SK-N-SH (cell line): Measurements from ENCODE around the gene PCNX2. TPM values are rescaled to one million over a fixed set of nuclear protein-coding genes. Genes with fewer than 3 reads are reported as not detected.

Experiments
- CTCF ChIA-PET: fragments of 300-600, 350-600 bp; formaldehyde crosslinking; extraction: SDS; loops from one replicate; lab custom pipeline; 2021; lab: Yijun Ruan, JAX
- POLR2A ChIA-PET: fragments of 350-600 bp; sonication (Branson Sonifier 250); formaldehyde crosslinking; extraction: SDS; loops from one replicate; lab custom pipeline; 2020; ENCODE audit warnings: antibody characterized with exemption, inconsistent platforms; lab: Yijun Ruan, JAX
- DNase-seq: peaks from one replicate; pipeline ENCODE4 v3.0.0; 2012
- H2AFZ ChIP-seq: fragments of 200-600 bp; sonication (generic); 2 replicates; pipeline ENCODE4 v1.8.1; 2016; ENCODE audit warnings: antibody characterized with exemption, mild to moderate bottlenecking, low read depth
- H3F3A ChIP-seq: fragments of 200-600 bp; sonication (generic); replicated peaks from 2 replicates; pipeline ENCODE3; 2016; ENCODE audit warnings: antibody characterized with exemption, mild to moderate bottlenecking; ENCODE audit not compliant: insufficient read depth
- H3K27ac ChIP-seq, 2 experiments: fragments of 200-500 bp in 1 of 2; fragments of 200-600 bp in 1 of 2; sonication (Bioruptor generic) in 1 of 2; sonication (generic), shearing (Covaris generic) in 1 of 2; 2 replicates each; pipeline versions ENCODE4 v1.5.1 to v1.6.1; 2014 to 2016; ENCODE audit warnings: low read depth in 2 of 2, inconsistent platforms in 1 of 2, low read length in 1 of 2, mild to moderate bottlenecking in 1 of 2, mixed read lengths in 1 of 2
- H3K27me3 ChIP-seq: fragments of 200-600 bp; sonication (generic), shearing (Covaris generic); 2 replicates; pipeline ENCODE4 v1.6.1; 2016; ENCODE audit warnings: mixed run types; ENCODE audit not compliant: insufficient read depth
- H3K36me3 ChIP-seq, 2 experiments: fragments of 200-500 bp in 1 of 2; fragments of 200-600 bp in 1 of 2; sonication (Bioruptor generic) in 1 of 2; sonication (generic) in 1 of 2; replicated peaks in 1 of 2; 2 replicates each; pipeline versions ENCODE3 to v1.5.1; 2014 to 2016; ENCODE audit warnings: low read length in 1 of 2, mild to moderate bottlenecking in 1 of 2; ENCODE audit not compliant: insufficient read depth in 2 of 2, control insufficient read depth in 1 of 2
- H3K4me1 ChIP-seq, 2 experiments: fragments of 200-500 bp in 1 of 2; fragments of 200-600 bp in 1 of 2; sonication (Bioruptor generic) in 1 of 2; sonication (generic), shearing (Covaris generic) in 1 of 2; 2 replicates each; pipeline versions ENCODE4 v1.5.1 to v1.6.1; 2014 to 2016; ENCODE audit warnings: low read depth in 1 of 2, low read length in 1 of 2, mixed run types in 1 of 2; ENCODE audit not compliant: insufficient read depth in 2 of 2, control insufficient read depth in 1 of 2
- H3K4me2 ChIP-seq: fragments of 200-600 bp; sonication (generic), shearing (Covaris generic); 2 replicates; pipeline ENCODE4 v1.6.1; 2017; ENCODE audit warnings: mixed run types
- H3K4me3 ChIP-seq, 2 experiments: fragments of 200-500 bp in 1 of 2; fragments of 200-600 bp in 1 of 2; sonication (Bioruptor generic) in 1 of 2; sonication (generic), shearing (Covaris generic) in 1 of 2; 2 replicates each; pipeline versions ENCODE4 v1.5.1 to v1.8.1; 2014 to 2016; ENCODE audit warnings: low read depth in 2 of 2, inconsistent platforms in 1 of 2, low read length in 1 of 2, mild to moderate bottlenecking in 1 of 2, mixed read lengths in 1 of 2, moderate library complexity in 1 of 2
- H3K79me2 ChIP-seq: fragments of 200-600 bp; sonication (generic); 2 replicates; pipeline ENCODE4 v1.8.1; 2017; ENCODE audit warnings: mild to moderate bottlenecking; ENCODE audit not compliant: insufficient read depth
- H3K9ac ChIP-seq: fragments of 200-600 bp; sonication (generic); 2 replicates; pipeline ENCODE4 v1.6.1; 2017; ENCODE audit warnings: mixed run types
- H3K9me2 ChIP-seq: fragments of 200-600 bp; sonication (generic); 2 replicates; pipeline ENCODE4 v1.6.1; 2017; ENCODE audit warnings: mixed run types
- H3K9me3 ChIP-seq: fragments of 200-600 bp; sonication (generic); 2 replicates; pipeline ENCODE4 v1.6.1; 2017; ENCODE audit warnings: mixed run types, mild to moderate bottlenecking, moderate library complexity
- H4K20me1 ChIP-seq: fragments of 200-600 bp; sonication (generic); 2 replicates; pipeline ENCODE4 v1.6.1; 2017; ENCODE audit warnings: mild to moderate bottlenecking, mixed run types; ENCODE audit not compliant: insufficient read depth
- CHD2 ChIP-seq: fragments of 150-350 bp; IDR thresholded peaks from 2 replicates; pipeline ENCODE4 v1.6.1; 2018; ENCODE audit warnings: low read length; ENCODE audit not compliant: partially characterized antibody
- ELF1 ChIP-seq: IDR thresholded peaks from 2 replicates; pipeline ENCODE4 v1.4.0; 2012
- EP300 ChIP-seq, 2 experiments: IDR thresholded peaks; 2 replicates each; pipeline versions ENCODE4 v1.4.0 to v1.6.1; 2012; ENCODE audit warnings: borderline replicate concordance in 1 of 2, low read depth in 1 of 2, low read length in 1 of 2
- FOSL2 ChIP-seq: IDR thresholded peaks from 2 replicates; pipeline ENCODE4 v1.4.0; 2012; ENCODE audit warnings: low read depth, mild to moderate bottlenecking, moderate library complexity, borderline replicate concordance
- FOXM1 ChIP-seq: IDR thresholded peaks from 2 replicates; pipeline ENCODE4 v1.4.0; 2012; ENCODE audit warnings: low read depth, mild to moderate bottlenecking
- GABPA ChIP-seq: IDR thresholded peaks from 2 replicates; pipeline ENCODE4 v1.4.0; 2012; ENCODE audit warnings: low read depth, mild to moderate bottlenecking
- MXI1 ChIP-seq: IDR thresholded peaks from 2 replicates; pipeline ENCODE4 v1.6.1; 2012; ENCODE audit warnings: mild to moderate bottlenecking, low read depth, low read length, improper control_type of control experiment
- NFIC ChIP-seq: IDR thresholded peaks from 2 replicates; pipeline ENCODE4 v1.4.0; 2012; ENCODE audit warnings: borderline replicate concordance
- NRF1 ChIP-seq: IDR thresholded peaks from 2 replicates; pipeline ENCODE4 v1.6.1; 2012; ENCODE audit warnings: low read depth, mild to moderate bottlenecking, low read length
- RAD21 ChIP-seq: IDR thresholded peaks from 2 replicates; pipeline ENCODE4 v1.6.1; 2012; ENCODE audit warnings: mild to moderate bottlenecking, low read length
- RCOR1 ChIP-seq: fragments of 150-350 bp; IDR thresholded peaks from 2 replicates; pipeline ENCODE4 v1.6.1; 2017; ENCODE audit warnings: antibody characterized with exemption, low read length
- RFX5 ChIP-seq: IDR thresholded peaks from 2 replicates; pipeline ENCODE4 v1.6.1; 2012; ENCODE audit warnings: mild to moderate bottlenecking, improper control_type of control experiment, low read length
- RXRA ChIP-seq: IDR thresholded peaks from 2 replicates; pipeline ENCODE4 v1.4.0; 2012; ENCODE audit warnings: low read depth, mild to moderate bottlenecking, borderline replicate concordance
- SIN3A ChIP-seq: IDR thresholded peaks from 2 replicates; pipeline ENCODE4 v1.6.1; 2012; ENCODE audit warnings: low read depth, mild to moderate bottlenecking, low read length, moderate library complexity, borderline replicate concordance
- TAF1 ChIP-seq: IDR thresholded peaks from 2 replicates; pipeline ENCODE4 v1.6.1; 2012; ENCODE audit warnings: low read depth, mild to moderate bottlenecking, low read length, moderate library complexity, borderline replicate concordance
- TCF12 ChIP-seq: IDR thresholded peaks from 2 replicates; pipeline ENCODE4 v1.4.0; 2012
- TEAD4 ChIP-seq: IDR thresholded peaks from 2 replicates; pipeline ENCODE4 v1.4.0; 2012; ENCODE audit warnings: mild to moderate bottlenecking, borderline replicate concordance; ENCODE audit not compliant: insufficient read depth
- WGBS: methylation state at CpG from one replicate; pipeline ENCODE4 v1.1.6; 2017; ENCODE audit warnings: low lambda C conversion rate; 5-methylcytosine and 5-hydroxymethylcytosine counted together
- polyA plus RNA-seq, 3 experiments: library from polyadenylated mRNA; depleted of rRNA; stranded (reverse); fragments of >200 nt; gene quantifications; 2 replicates each; pipeline ENCODE4 v1.2.3, GENCODE V29; 2012
- TF ChIP-seq, protein P1 (sequence below): fragments of 150-350 bp; IDR thresholded peaks from 2 replicates; pipeline ENCODE4 v1.6.1; 2017; ENCODE audit warnings: antibody characterized with exemption, low read length, low read depth, borderline replicate concordance
- TF ChIP-seq, protein P2 (sequence below): IDR thresholded peaks from 2 replicates; pipeline ENCODE4; 2012
- TF ChIP-seq, protein P3 (sequence below): IDR thresholded peaks from 2 replicates; pipeline ENCODE4 v1.4.0; 2012; ENCODE audit warnings: low read depth, borderline replicate concordance
- TF ChIP-seq, protein P4 (sequence below): fragments of 150-350 bp; IDR thresholded peaks from 2 replicates; pipeline ENCODE4 v1.6.1; 2016; ENCODE audit warnings: mild to moderate bottlenecking, low read depth, low read length

The PCNX2 gene
- polyA plus RNA-seq, 1 of the 3 experiments (the other 2 are of a cell fraction) = 10.6 TPM

DNA sequence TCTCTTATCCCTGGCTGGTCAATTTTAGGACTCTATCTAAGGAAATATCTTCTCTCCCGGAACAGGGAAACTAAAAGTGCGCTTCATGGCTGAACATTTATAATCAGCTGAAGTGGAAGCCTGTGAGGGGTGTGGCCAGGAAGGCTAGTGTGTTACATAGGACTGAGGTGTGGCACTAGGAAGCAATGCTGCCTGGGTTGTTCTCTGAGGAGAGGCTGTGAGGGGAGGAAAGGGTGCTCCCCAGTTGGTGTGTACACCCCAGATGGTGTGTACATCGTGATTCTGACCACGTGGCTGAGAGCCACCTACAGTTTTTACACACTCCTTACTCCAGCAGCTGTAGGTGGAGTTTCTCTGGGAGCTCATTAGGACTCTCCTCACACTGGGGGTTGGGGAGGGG, 328.9 kb downstream of the PCNX2 start:
- peaks cover 3% of the 10 kb centered on the region for H3F3A ChIP-seq
- no peak overlapping the region for H2AFZ ChIP-seq
- H3K27ac ChIP-seq = no peak overlapping the region
- no peak for DNase-seq
- no peaks in the 10 kb centered on the region for H3K9me3 ChIP-seq
- no peak overlapping the region for H3K9ac ChIP-seq
- ChIA-PET CTCF (interaction anchor here (0.7 to 1.5 kb wide), 2 partner anchors 10 to 41 kb away, joined by 3 to 4 read pairs; no protein-coding TSS in a partner anchor), POLR2A (no interaction called here)
- TF ChIP-seq EP300 (IDR thresholded peaks at IDR 0.05; ENCODE audit: borderline replicate concordance in 1 of 2, low read depth in 1 of 2, low read length in 1 of 2) = no peak
- no peak for TF ChIP-seq FOSL2
- no peak for TF ChIP-seq FOXM1
- no peak for TF ChIP-seq ELF1
- no peaks in the 10 kb centered on the region for H3K27me3 ChIP-seq
- no peak overlapping the region for H3K4me3 ChIP-seq
- no peaks in the 10 kb centered on the region for H4K20me1 ChIP-seq
- H3K79me2 ChIP-seq = no peaks in the 10 kb centered on the region
- H3K36me3 ChIP-seq = peaks cover 9 to 70% of the 10 kb centered on the region in 2 experiments
- H3K4me1 ChIP-seq = peaks cover 0 to 6% of the 10 kb centered on the region in 2 experiments; a peak in 2 of 4 replicates
- no peak overlapping the region for H3K4me2 ChIP-seq
- 86% methylated on average over 3 of the region's 4 CpGs for WGBS
- no peaks in the 10 kb centered on the region for H3K9me2 ChIP-seq

DNA sequence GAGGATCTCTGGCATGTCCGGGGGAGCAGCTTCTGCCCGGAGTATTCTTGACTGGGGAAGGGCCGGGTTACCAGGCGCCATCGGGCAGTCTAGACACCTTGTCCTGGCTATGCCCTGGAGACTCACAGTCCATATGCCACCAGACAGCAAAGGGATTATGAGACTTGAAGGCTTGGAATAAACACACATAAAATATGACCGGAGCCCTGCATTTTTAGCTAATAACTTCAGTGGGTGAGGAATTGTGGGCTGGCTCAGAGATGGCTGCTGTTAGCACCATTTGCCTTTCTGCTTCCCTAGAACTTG, 329.7 kb downstream of the PCNX2 start:
- Histone ChIP-seq H3K9me2 (no peaks in the 10 kb centered on the region), H3K36me3 (peaks cover 8 to 68% of the 10 kb centered on the region in 2 experiments), H2AFZ (no peak overlapping the region), H3F3A (peaks cover 3% of the 10 kb centered on the region), H4K20me1 (no peaks in the 10 kb centered on the region), H3K4me3 (no peak overlapping the region), H3K79me2 (no peaks in the 10 kb centered on the region), H3K4me1 (peaks cover 0 to 6% of the 10 kb centered on the region in 2 experiments; a peak in 2 of 4 replicates), H3K4me2 (no peak overlapping the region), H3K27ac (no peak overlapping the region), H3K27me3 (no peaks in the 10 kb centered on the region), H3K9ac (no peak overlapping the region), H3K9me3 (no peaks in the 10 kb centered on the region)
- TF ChIP-seq TAF1 = no peak
- no peak for TF ChIP-seq GABPA
- TF ChIP-seq RCOR1 = no peak
- TF ChIP-seq, protein P1, sequence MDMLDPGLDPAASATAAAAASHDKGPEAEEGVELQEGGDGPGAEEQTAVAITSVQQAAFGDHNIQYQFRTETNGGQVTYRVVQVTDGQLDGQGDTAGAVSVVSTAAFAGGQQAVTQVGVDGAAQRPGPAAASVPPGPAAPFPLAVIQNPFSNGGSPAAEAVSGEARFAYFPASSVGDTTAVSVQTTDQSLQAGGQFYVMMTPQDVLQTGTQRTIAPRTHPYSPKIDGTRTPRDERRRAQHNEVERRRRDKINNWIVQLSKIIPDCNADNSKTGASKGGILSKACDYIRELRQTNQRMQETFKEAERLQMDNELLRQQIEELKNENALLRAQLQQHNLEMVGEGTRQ = no peak
- no peak for TF ChIP-seq SIN3A
- no peak for TF ChIP-seq RAD21
- TF ChIP-seq MXI1 = no peak
- TF ChIP-seq ELF1 = no peak
- no peak for TF ChIP-seq CHD2
- TF ChIP-seq, protein P2, sequence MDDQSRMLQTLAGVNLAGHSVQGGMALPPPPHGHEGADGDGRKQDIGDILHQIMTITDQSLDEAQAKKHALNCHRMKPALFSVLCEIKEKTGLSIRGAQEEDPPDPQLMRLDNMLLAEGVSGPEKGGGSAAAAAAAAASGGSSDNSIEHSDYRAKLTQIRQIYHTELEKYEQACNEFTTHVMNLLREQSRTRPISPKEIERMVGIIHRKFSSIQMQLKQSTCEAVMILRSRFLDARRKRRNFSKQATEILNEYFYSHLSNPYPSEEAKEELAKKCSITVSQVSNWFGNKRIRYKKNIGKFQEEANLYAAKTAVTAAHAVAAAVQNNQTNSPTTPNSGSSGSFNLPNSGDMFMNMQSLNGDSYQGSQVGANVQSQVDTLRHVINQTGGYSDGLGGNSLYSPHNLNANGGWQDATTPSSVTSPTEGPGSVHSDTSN = no peak
- TF ChIP-seq, protein P3, sequence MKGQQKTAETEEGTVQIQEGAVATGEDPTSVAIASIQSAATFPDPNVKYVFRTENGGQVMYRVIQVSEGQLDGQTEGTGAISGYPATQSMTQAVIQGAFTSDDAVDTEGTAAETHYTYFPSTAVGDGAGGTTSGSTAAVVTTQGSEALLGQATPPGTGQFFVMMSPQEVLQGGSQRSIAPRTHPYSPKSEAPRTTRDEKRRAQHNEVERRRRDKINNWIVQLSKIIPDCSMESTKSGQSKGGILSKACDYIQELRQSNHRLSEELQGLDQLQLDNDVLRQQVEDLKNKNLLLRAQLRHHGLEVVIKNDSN = no peak
- TF ChIP-seq, protein P4, sequence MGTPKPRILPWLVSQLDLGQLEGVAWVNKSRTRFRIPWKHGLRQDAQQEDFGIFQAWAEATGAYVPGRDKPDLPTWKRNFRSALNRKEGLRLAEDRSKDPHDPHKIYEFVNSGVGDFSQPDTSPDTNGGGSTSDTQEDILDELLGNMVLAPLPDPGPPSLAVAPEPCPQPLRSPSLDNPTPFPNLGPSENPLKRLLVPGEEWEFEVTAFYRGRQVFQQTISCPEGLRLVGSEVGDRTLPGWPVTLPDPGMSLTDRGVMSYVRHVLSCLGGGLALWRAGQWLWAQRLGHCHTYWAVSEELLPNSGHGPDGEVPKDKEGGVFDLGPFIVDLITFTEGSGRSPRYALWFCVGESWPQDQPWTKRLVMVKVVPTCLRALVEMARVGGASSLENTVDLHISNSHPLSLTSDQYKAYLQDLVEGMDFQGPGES = no peak
- no peak for TF ChIP-seq FOSL2
- no peak for TF ChIP-seq TEAD4
- TF ChIP-seq NRF1 = no peak
- no peak for TF ChIP-seq TCF12
- TF ChIP-seq RXRA = no peak
- TF ChIP-seq NFIC = no peak
- no peak for TF ChIP-seq RFX5
- no peak for DNase-seq
- CTCF ChIA-PET = interaction anchor here (1.0 to 1.5 kb wide), 3 partner anchors 11 to 1209 kb away, joined by 3 to 4 read pairs (median 3); no protein-coding TSS in a partner anchor
- WGBS = 92% methylated on average over 6 of the region's 6 CpGs
- POLR2A ChIA-PET = no interaction called here
